ENCODE measurements around the gene HS6ST3.

- TF ChIP-seq EZH2phosphoT487 (IDR thresholded peaks at IDR 0.05; ENCODE audit: insufficient read depth, low read depth) (no peak), EZH2 (IDR thresholded peaks at IDR 0.05; ENCODE audit: insufficient read depth, poor library complexity, severe bottlenecking) (no peak)
These were observed 207.5 kb downstream of the HS6ST3 start for GRCh38 chr13:96297360-96297759.

All from GM23248 (cell line).